IPS DF 19.7 (cell line): ENCODE data around the gene EGR1.
"Not testable (repeated sequence)": the region's sequence is repeated elsewhere in the genome, so short reads cannot be mapped to it uniquely, and the experiment has no call there.

Source experiments
- DNase-seq: peaks from one replicate; pipeline ENCODE4 v3.0.0-alpha.2; 2013; ENCODE audit warnings: low read depth, low spot score

EGR1 gene

GRCh38 chr5:138507485-138507884 is 42.2 kb downstream of the EGR1 start:
- not testable (repeated sequence) for DNase-seq

- DNase-seq, result no peak
Measured at GRCh38 chr5:138508958-138509357, 43.7 kb downstream of the EGR1 start.

- DNase-seq, result no peak
Measured at GRCh38 chr5:138514021-138514420, 48.7 kb downstream of the EGR1 start.

GRCh38 chr5:138515556-138516245 is 50.4 kb downstream of the EGR1 start:
- no peak for DNase-seq

GRCh38 chr5:138517437-138517836 is 52.2 kb downstream of the EGR1 start:
- DNase-seq, result no peak
